ENCODE data around the gene TEX44.
A peak's percentile ranks its signal among the peaks of the same experiment; 100 is the strongest.

The TEX44 gene

DNA sequence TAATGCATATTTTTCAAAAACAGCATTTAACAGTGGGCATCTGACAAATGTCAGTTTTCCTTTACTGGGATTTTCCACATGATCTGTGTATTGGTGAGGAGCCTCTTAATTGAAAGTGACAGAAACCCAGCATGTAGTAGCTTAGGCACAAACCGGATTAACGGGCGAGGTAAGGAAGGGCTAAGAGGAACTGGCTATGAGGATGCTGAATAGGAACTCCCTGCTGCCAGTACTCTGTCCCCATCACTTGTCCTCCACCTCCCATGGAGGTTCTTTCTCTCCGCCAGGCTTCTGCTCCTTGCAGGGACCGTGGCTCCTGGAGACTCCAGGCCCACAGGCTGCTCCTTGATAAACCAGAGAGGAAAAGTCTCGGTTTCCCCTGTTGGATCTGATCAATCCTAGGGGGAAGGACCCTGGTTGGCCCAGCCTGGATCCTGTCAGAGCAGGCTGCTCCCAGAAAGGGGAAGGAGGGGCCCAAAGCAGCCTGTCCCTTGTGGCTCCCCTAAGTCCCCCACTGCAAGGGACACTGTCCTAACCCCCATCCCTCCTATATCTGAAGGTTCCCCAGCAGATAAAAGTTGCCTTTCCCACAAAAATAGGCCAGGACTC lies 10.3 kb downstream of the TEX44 start:
- ChIA-PET POLR2A (no interaction called here), CTCF (interaction anchor here (0.6 kb wide), 1 partner anchor 12 kb away, joined by 4 read pairs; no protein-coding TSS in a partner anchor)
- TF ChIP-seq ARNT (IDR thresholded peaks at IDR 0.05) (no peak), FOXK2 (IDR thresholded peaks at IDR 0.05) (no peak)
- no peak for DNase-seq (ENCODE audit: extremely low spot score)

GRCh38 chr2:231604101-231604684 lies 11.5 kb downstream of the TEX44 start:
- no peak for DNase-seq (ENCODE audit: extremely low spot score)
- CTCF ChIA-PET, result no interaction called here
- TF ChIP-seq ARNT (IDR thresholded peaks at IDR 0.05) (peak; percentile 25; the same call in 1 of the 2 replicates), FOXM1 (IDR thresholded peaks at IDR 0.05; ENCODE audit: borderline replicate concordance) (no peak), HDGF (IDR thresholded peaks at IDR 0.05; ENCODE audit: borderline replicate concordance) (no peak), ELF4 (IDR thresholded peaks at IDR 0.05) (no peak), L3MBTL2 (conservative IDR thresholded peaks at IDR 0.05) (0 out of 2 replicates have a peak, but pooled peaks have one; percentile 14), CTBP1 (IDR thresholded peaks at IDR 0.05; ENCODE audit: borderline replicate concordance) (no peak), BHLHE40 (IDR thresholded peaks at IDR 0.05; ENCODE audit: borderline replicate concordance) (no peak), FOXA1 (IDR thresholded peaks at IDR 0.05) (no peak), SUZ12 (IDR thresholded peaks at IDR 0.05) (no peak), NFRKB (IDR thresholded peaks at IDR 0.05) (no peak), TARDBP (IDR thresholded peaks at IDR 0.05) (no peak)
- POLR2A ChIA-PET, result interaction anchor here (0.6 to 1.9 kb wide), 5 partner anchors 9 to 140 kb away, joined by 3 to 9 read pairs (median 5); partner anchors contain the start of genes NCL and PTMA

DNA sequence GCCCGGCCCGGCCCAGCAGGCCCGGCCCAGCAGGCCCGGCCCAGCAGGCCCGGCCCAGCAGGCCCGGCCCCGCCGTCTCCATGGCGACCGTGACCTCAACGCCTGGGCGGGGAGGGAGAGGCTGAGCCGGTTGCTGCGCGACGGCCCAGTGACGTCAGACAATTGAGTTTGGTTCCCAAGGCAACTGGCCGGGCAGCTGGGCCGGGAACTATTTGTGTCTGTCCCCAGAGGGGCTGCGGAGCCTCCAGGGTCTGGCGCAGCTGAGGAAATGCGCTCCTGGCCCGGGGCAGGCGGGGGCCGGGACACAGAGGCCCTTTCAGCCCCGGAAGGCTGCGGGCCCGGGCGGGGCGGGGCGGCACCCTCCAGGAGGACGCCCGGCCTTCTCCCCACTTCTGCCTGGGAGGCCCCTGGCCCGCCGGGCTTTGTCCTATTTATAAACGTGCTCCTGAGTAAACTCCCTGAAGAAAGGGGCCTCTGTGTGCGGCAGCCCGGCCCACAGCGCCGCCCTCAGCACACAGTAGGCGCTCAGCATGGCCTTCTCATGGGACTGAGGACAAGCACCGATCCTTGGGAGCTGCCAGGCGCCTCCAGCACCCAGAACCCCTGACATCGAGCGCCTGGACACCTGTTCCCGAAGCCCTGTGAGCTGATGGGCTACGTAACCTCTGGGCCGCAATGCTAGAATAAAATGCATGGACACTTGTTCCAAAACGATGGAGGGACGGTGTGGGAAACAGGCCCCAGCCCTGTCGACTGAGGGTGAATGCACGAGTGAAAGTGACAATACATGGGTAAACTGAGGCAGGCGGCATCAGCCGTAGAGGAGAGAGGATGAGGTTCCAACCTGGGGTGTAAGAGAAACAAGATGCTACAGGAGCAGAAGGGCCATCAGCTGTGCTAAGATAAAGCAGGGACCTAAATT lies 12.3 kb downstream of the TEX44 start:
- POLR2A ChIA-PET, result interaction anchor here (0.6 to 1.9 kb wide), 6 partner anchors 9 to 140 kb away, joined by 3 to 9 read pairs (median 4); partner anchors contain the start of genes NCL and PTMA
- CTCF ChIA-PET, result no interaction called here
- DNase-seq (ENCODE audit: extremely low spot score), result peak; percentile 96
- no peak; the same call in 1 of the 2 replicates for TF ChIP-seq FOXM1 (IDR thresholded peaks at IDR 0.05; ENCODE audit: borderline replicate concordance)

GRCh38 chr2:231605607-231606091 lies 13.0 kb downstream of the TEX44 start:
- ChIA-PET CTCF (no interaction called here), POLR2A (interaction anchor here (1.2 to 1.9 kb wide), 4 partner anchors 8 to 141 kb away, joined by 3 to 9 read pairs (median 7); partner anchors contain the start of genes NCL and PTMA)
- no peak for TF ChIP-seq CTBP1 (IDR thresholded peaks at IDR 0.05; ENCODE audit: borderline replicate concordance)
- no peak for TF ChIP-seq ZNF384 (IDR thresholded peaks at IDR 0.05)
- TF ChIP-seq PKNOX1 (IDR thresholded peaks at IDR 0.05), result no peak
- no peak for TF ChIP-seq FOXM1 (IDR thresholded peaks at IDR 0.05; ENCODE audit: borderline replicate concordance)
- no peak for TF ChIP-seq SP1 (IDR thresholded peaks at IDR 0.05)
- TF ChIP-seq FOXA1 (IDR thresholded peaks at IDR 0.05), result no peak
- no peak for TF ChIP-seq FOXK2 (IDR thresholded peaks at IDR 0.05)
- TF ChIP-seq ELF4 (IDR thresholded peaks at IDR 0.05), result no peak
- TF ChIP-seq L3MBTL2 (conservative IDR thresholded peaks at IDR 0.05), result no peak
- TF ChIP-seq LEF1 (IDR thresholded peaks at IDR 0.05; ENCODE audit: borderline replicate concordance), result no peak
- no peak for TF ChIP-seq ARNT (IDR thresholded peaks at IDR 0.05)
- no peak for TF ChIP-seq SUZ12 (IDR thresholded peaks at IDR 0.05)
- no peak for TF ChIP-seq HDGF (IDR thresholded peaks at IDR 0.05; ENCODE audit: borderline replicate concordance)
- DNase-seq (ENCODE audit: extremely low spot score), result no peak

DNA sequence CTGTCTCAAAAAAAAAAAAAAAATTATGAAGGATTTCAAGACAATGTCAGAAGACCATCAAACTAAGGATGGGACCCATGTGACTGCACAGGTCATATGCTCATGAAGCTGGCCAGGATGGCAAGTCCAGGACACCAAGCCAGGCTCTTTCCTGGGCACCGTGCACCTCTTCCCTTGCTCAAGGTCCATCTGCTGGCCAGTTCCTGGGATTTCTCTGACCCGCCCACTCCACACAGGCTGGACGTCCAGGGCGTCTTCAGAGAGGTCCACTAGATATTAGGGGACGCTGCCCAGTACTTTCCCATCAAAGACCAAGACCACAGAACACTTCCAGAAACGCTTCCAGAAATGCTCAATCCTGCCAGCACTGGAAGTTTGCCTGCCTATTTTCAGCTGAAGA lies 14.3 kb downstream of the TEX44 start:
- no peak for DNase-seq (ENCODE audit: extremely low spot score)
- ChIA-PET CTCF (interaction anchor here (1.1 to 1.2 kb wide), 2 partner anchors 68 to 108 kb away, joined by 4 to 6 read pairs; no protein-coding TSS in a partner anchor), POLR2A (no interaction called here)
- TF ChIP-seq FOXA1 (IDR thresholded peaks at IDR 0.05), result no peak
- no peak for TF ChIP-seq LEF1 (IDR thresholded peaks at IDR 0.05; ENCODE audit: borderline replicate concordance)
- TF ChIP-seq CTBP1 (IDR thresholded peaks at IDR 0.05; ENCODE audit: borderline replicate concordance), result no peak
- no peak for TF ChIP-seq HDGF (IDR thresholded peaks at IDR 0.05; ENCODE audit: borderline replicate concordance)
- no peak for TF ChIP-seq FOXM1 (IDR thresholded peaks at IDR 0.05; ENCODE audit: borderline replicate concordance)
- TF ChIP-seq ELF4 (IDR thresholded peaks at IDR 0.05), result no peak
- TF ChIP-seq SUZ12 (IDR thresholded peaks at IDR 0.05), result no peak
- TF ChIP-seq FOXK2 (IDR thresholded peaks at IDR 0.05), result no peak
- TF ChIP-seq TARDBP (IDR thresholded peaks at IDR 0.05), result no peak
- TF ChIP-seq SP1 (IDR thresholded peaks at IDR 0.05), result no peak
- no peak for TF ChIP-seq ARNT (IDR thresholded peaks at IDR 0.05)
- TF ChIP-seq ZNF384 (IDR thresholded peaks at IDR 0.05), result no peak
- TF ChIP-seq BHLHE40 (IDR thresholded peaks at IDR 0.05; ENCODE audit: borderline replicate concordance), result no peak
- no peak for TF ChIP-seq L3MBTL2 (conservative IDR thresholded peaks at IDR 0.05)
- no peak for TF ChIP-seq PKNOX1 (IDR thresholded peaks at IDR 0.05)
- no peak for TF ChIP-seq NFRKB (IDR thresholded peaks at IDR 0.05)
